HG03354 (cell line): Measurements from ENCODE around the gene ASTL.

ENCODE experiments used
- ATAC-seq: cut with Tn5 transposase; IDR thresholded peaks from one replicate; pipeline ENCODE4 v1.9.1; 2021; ENCODE audit warnings: mild to moderate bottlenecking; ENCODE audit not compliant: unreplicated experiment, poor library complexity, severe bottlenecking

Gene ASTL

DNA sequence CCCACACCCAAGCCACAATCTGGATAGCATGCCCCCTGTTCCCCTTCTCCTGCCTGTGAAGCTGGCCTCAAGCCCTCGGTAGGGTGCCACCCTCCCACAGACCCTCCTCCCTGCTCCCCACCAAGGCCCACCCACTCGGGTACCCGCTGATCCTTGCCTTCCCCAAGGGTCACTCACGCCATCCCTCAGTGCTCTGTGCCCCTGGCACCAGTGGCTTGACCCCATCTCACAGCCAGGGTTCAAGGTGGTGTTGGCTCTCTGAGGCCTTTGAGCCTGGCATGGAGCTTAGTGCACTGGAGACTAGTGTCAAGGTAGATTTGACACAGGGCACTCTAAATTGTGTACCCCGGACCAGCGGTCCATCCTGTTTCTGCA is 33.8 kb downstream of the ASTL start:
- ATAC-seq, result no peak

DNA sequence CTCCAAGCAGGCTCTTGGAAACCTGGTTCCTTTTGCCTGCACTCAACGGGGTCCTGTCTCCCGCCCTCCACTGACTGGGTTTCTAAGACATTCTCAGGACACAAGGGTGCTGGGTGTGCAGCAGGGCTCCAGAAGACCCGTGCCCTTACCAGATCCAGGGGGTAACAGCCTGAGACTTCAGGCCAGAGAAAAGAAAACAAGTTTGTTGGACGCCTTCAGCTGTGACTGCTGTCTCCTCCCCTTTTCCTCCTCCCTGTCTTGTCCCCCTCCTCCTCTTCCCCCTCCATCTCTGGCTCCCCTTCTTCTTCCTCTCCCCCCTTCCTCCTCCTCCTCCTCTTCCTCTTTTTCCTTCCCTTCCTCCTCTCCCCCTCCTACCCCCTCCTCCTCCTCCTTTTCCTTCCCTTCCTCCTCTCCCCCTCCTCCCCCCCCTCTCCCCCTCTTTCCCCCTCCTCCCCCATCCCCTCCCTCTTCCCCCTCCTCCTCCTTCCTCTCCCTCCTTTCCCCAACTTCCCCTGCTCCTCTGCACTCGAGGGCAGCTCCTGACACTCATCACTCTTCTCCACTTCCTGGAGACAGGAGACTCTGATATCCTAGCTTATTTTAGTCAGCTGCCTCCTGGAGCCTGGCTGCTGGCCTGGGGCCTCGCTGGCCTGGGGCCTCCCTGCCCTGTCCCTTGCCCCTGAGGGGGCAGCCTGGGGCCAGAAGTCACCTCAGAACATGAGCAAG is 34.4 kb downstream of the ASTL start:
- ATAC-seq, result no peak

DNA sequence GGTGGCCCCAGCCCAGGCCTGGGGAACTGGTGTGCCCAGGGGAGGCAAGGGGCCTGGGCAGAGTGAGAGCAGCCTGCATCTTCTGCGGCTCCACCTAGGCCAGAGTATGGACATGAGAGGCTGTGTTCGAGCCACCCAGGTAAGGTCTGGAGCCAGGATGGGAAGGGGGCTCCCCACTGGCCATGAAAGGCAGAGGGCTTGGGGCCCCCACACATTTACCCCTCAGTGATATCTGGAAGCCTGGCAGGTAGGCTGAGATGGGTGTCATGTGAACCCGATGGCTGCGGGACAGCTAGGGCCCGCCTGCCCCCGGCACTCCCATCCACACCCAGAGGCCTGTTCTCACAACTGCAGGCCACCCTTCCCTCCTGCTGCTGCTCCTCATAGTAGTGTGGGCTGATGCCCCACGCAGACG is 35.1 kb downstream of the ASTL start:
- no peak for ATAC-seq

DNA sequence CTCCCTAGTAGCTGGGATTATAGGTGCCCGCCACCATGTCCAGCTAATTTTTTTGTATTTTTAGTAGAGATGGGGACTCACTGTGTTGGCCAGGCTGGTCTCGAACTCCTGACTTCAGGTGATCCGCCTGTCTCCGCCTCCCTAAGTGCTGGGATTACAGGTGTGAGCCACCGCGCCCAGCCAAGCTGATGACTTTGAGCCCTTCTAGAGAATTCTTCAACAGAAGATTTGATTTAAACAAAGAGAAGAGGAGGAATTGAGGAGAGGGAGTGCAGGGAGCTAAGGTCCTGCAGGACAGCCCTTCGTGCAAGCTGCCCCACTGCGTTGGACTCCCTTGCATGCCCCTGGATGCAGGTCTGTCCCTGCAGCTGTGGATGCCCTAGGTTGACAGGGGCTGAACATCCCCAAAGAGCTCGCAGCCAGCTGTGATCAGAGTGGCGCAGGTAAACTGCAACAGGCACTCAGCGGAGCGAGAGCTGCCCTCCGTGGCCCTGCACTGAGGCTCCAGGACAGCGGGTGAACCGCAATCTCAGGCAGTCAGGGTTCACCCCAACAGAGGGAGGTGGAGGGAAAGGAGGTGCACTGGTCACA is 35.6 kb downstream of the ASTL start:
- ATAC-seq, result no peak

DNA sequence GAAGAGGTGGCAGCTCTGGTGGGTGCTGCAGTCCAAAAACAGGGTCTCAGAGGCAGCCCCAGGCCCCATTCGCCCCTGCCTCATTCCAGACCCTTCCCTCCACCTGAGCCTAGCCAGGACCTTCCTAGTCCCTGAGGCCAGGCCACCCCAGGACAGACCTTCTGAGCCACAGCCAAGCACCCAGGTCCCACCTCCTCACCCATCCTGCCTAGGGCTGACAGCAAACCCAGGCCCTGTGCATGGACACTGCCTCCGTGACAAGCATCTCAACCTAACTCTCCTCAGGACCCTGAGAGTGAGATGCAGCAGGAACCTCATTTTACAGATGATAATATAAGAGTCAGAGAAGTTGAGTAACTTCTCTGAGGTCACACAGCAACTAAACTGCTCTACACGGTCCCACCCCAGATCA is 37.4 kb downstream of the ASTL start:
- ATAC-seq, result no peak

DNA sequence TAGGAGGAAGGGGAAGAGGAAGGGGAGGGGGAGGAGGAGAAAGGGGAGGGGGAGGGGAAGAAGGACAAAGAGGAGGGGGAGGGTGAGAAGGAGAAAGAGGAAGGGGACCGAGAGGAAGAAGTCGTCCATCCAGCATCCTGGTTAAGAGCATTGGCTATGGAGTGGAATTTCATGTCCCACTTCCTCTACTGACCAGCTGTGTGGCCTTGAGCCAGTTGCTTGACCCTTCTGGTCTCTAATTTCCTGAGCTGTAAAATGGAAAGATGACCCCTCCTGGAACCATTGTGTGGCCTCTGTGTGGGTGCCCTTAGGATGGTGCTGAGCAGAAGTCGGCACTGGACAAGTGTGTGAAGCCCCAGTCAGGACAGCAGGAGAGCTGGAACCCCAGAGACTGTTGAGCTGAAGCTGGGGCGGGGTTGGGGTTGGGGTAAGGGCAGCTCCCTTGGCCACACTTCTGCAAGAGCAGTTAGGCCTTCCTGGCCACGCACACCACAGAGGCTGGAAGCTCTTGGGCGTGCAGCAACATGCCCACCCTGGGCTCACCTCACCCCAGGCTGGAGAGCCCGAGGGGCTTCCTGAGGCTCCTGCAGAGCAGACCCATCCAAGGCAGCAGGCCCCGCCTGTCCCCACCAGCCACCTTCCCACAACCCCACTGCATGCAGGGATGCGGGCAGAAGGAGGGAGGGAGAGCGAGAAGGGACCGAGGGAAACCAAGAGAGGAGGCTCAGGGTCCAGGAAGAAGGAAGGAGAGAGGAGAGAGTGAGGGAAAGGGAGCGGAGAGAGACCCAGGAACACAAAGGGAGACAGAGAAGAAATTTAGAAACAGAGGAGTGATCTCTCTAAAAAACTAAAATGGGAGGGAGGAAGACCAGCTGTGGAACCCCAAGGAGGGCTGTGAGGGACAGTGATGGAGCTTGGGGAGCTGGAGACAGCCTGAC is 38.2 kb downstream of the ASTL start:
- ATAC-seq, result no peak

DNA sequence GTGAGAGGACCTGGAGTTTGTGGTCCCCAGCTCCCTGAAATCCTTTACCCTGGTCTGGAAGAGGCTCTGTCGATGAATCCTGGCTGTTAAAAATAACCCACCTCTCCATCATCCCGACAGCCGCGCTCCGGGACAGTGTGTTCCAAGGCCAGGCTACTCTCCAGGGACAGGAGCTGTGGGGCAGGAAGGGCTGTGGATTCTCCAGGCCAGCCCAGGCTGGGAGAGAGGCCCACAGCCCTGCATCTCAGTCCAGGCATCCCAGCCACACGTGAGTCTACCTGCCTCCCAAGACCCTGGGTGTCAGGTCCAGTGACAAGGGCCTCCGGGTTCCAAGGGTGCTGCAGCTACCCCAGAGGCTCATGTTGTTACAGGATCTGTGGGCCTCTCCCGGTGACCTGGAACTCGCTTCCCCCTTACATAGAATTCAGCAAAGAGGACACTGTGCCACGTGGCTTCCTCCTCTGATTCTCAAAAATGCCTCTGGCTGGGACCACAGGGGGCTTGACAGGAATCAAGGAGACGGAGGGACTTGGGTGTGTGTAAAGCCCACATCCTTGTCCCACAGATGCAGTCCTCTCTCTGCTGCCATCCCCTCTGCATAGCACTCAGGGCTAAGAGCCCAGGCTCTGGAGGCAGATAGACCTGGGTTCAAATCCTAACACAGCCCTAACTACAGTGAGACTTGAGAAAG is 39.3 kb downstream of the ASTL start:
- ATAC-seq, result no peak

DNA sequence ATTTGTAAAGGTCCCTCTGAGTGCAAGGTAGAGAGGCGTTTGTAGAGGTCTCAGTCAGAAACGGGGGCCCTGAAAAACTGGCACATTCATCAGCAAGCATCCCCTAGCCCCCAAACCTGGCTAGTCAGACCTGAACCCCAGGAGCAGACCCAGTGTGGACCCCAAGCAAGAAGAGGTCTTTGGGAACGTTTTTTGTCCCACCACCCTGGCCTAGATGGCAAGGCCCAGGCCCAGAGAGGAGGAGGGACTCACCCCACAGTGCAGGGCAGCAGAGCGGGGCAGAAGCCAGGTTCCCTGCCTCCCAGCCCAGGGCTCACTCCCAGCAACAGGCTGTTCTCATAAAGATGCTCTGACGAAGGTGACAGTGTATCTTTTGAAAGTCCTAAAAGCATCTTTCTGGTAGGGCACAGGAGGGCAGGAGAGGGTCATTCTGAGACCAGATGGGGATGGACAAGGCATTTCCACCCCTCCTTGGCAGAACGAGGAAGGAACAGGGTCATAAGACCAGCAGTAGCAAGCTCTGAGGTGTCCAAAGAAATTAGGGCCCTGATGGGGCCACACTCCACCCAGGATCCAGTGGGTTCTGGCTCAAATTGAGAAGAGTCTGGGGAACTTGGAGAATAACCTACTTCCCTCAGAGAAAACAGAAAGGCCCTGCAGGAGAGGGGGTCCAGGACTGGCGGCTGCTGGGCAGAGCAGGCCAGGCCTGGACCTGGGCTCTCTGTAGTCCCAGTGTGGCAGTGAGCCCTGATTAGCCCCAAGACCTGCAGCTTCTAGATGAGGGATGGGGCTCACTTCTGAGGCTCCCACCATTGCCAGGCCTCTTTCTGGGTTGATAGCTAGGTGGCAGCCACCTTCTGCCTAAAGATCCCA is 40.1 kb downstream of the ASTL start:
- ATAC-seq, result no peak

DNA sequence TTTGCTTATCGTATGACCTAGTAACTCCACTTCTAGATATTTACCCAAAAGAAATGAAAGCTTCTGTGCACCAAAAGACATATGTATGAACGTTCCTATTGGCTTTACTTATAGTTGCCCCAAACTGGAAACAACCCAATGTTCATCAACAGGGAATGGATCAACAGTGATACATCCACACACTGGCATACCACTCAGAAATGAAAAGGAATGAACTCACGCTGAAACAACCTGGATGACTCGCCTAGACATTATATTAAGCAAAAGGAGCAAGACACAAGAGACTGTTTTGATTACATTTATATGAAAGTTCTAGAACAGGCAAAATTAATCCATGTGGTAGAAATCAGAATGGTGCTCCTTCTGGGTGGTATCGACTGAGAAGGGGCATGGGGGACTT is 40.9 kb downstream of the ASTL start:
- no peak for ATAC-seq

DNA sequence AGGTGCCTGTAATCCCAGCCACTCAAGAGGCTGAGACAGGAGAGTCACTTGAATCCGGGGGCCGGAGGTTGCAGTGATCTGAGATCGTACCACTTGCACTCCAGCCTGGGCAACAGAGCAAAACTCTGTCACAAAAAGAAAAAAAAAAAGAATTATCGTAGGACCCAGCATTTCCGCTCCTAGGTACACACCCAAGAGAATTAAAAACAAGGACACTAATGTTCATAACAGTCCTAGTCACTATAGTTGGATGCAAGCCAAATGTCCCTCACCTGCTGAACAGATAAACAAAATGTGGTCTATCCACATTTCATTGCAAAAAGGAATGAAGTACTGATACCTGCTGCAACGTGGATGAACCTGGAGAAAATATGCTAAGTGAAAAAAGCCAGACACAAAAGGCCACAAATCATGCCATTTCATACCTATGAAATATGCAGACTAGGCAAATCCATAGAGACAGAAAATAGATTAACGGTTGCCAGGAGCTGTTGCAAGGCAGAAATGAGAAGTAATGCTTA is 43.1 kb downstream of the ASTL start:
- no peak for ATAC-seq

DNA sequence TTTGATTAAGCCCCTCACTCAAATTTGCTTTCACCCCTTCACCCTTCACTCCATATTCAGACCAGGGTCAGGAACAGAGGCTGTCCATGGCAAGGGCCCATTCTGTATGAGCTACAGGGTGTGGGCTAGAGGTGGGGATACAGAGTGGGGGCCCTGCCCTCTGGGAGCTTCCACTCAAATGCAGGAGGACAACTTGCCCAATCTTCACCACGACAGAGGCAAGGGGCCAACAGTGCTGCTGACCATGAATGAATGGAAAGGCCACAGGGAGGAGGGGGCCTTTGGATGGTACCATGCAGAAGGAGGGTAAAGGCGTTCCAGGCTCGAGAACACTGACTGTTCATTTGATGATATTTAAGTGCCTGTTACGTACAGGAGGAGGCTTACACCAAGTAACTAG is 44.8 kb downstream of the ASTL start:
- no peak for ATAC-seq

DNA sequence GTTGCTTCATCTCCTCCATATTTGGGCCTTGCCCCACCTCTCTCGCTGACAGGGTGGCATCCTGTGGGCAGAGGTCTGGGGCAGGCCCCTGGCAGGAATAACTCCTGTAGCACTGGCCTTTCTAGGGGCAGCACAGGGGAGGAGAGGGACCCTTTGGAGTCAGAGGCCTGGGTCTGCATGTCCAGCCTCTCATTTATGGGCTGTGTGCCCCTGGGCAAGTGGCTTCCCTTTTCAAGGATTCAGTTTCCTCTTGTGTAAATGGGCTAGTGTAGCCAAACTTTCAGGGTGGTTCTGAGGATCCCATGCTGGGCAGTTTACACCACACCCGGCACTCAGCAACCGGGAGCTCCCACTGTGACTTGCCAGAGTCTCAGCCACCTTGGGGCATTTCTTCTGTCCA is 45.4 kb downstream of the ASTL start:
- ATAC-seq, result no peak

DNA sequence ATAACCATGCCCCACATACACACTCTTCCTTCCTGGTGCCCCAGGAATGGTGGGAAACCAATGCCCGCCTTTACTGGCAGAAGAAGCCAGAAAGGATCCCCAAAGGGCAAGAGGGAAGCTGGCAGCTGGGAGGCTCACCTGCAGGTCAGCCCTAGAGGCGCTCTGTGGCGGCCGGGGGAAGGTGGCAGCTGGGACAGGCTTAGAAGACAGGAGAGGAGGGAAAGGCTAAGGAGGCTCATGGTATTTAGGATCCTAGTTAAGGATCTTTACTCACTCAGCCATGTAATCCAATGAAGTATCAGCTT is 45.8 kb downstream of the ASTL start:
- ATAC-seq, result no peak

DNA sequence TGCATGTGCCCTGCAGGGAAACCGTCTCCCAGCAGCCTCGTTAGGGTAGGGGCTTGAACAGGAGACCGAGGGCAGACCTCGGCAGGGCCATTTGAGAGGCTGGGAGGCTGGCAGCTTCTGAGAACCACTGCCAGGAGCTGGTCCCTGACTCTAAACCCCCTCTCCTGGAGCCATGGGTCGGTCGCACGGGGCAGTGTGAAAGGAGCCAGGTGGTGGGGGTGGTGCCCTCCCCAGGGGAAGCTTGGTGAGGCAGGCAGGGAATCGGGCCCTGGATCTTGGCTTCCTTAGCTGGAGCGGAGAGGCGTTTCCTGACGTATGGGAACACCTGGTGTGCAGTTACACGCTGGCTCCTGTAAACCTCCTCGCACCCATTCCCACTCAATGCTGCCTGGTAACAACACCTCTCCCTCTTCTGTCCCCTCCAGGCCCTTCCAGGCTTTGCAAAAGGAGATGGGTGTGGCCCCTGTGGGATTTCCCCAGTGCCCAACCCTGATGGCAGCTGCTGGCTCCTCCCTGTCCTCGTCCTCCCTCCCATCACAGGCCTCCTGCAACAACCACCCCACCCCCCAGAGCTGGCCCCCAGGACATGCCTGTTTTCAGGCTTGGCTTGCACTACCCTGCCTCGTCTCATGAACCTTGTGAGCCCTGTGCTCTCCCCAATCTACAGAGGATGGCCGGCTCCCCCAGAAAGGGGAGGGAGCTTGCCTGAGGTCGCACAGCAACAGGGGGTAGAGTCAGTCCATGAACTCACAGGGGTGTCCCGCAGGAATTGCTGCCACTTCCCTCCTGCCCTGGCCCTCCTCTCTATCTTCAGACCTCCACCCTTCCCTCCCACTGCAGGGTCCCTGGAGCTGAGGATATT is 46.4 kb downstream of the ASTL start:
- ATAC-seq, result no peak

DNA sequence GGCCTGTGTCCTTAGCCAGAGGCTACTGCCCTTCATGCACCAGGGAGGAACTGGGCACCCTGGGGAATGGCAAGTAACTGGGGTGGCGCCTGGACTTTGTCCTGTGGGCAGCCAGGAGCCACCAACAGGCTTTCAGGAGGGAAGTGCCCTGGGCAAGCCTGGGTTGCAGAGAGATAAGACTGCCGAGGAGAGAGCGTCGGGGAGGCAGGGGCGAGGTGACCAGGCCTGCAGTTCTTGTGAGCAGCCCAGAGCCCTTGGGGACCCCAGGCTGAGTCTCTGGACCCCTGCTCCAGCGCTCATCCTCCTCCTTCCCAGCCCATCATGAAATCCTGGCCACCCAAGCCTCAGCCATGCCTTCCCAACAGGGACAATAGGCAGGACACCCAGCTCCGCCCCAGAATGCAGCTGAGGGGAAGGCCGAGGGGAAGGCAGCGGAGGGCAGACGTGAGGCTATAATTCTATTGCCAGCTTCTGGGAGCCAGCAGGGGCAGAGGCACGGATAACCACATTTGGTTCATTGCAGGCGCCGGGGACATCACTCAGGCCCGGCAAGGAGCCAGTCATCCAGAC is 47.1 kb downstream of the ASTL start:
- no peak for ATAC-seq

DNA sequence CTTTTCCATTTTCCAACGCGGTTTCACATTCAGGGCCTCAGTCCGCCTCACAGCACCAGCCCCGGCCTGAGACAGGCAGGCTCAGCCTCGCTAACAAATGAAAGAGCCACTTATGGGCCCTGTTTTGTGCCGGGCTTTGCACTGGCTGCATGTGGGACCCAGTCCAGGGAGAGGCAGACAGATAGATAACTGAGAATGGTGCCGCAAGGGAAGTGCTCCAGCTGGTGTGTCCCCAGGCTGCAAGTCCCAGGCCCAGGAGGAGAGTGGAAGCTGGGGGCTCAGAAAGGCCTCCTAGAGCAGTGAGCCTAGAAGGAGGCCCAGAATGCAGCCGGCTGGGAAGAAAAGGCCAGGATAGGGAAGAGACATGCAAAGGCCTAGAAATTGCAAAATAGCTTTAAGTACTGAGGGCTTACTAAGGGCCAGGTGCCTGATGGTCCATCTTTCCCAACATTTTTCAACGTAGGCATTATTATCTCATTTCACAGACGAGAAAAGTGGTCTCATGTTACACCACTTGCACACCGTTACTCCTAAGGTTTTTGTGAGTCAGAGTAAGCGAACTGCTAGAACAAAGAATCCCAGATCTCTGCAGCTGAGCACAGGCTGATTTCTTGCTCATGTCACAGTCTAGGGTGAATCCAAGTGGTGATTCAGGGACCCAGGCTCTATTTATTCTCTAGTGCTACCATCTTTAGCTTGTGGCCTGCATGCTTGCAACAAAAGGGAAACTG is 47.9 kb downstream of the ASTL start:
- ATAC-seq, result no peak

DNA sequence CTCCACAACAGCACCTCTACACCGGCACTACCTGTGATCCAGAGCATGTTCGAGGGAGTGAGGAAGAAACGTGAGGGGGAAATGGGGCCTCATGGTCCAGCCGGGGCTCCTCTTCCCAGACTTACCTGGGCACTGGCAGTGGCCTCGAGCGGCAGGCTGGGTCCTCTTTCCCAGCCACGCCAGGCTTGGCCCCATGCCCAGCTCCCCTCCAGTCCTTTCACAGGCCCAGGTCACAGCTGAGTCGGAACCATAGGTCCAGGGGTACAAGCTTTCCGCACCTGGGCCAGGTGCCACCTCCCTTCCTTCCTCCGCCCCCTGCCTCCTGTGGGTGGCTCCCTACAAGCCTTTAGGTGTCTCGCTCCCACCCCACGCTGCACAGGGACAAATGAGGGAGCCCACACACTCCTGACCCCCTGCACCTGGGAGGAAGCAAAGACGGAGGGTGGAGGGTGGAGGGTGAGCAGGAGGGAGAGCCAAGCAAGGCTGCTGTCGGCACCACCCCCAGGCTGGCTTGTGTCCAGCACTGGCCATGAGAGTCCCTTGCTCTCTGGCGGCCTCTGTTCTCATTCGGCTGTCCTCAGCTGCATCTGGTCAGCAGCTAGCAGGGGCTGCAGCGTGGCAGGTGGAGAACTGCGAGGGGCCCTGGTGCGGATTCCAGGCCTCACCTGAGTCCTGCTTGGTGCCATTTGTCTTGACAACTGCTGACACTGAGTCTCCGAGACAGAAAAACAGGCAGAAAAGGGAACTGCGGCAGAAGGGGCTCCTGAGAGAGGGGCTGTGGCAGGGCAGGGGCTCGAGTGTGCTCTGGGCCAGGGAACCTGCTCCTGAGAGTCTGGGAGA is 48.7 kb downstream of the ASTL start:
- no peak for ATAC-seq
